ENCODE data around the gene FAM32A. TPM values are rescaled to one million over a fixed set of nuclear protein-coding genes. Genes with fewer than 3 reads are reported as not detected.

Gene FAM32A
- total RNA-seq, 1 experiment from 2014 or later, result 178 TPM

DNA sequence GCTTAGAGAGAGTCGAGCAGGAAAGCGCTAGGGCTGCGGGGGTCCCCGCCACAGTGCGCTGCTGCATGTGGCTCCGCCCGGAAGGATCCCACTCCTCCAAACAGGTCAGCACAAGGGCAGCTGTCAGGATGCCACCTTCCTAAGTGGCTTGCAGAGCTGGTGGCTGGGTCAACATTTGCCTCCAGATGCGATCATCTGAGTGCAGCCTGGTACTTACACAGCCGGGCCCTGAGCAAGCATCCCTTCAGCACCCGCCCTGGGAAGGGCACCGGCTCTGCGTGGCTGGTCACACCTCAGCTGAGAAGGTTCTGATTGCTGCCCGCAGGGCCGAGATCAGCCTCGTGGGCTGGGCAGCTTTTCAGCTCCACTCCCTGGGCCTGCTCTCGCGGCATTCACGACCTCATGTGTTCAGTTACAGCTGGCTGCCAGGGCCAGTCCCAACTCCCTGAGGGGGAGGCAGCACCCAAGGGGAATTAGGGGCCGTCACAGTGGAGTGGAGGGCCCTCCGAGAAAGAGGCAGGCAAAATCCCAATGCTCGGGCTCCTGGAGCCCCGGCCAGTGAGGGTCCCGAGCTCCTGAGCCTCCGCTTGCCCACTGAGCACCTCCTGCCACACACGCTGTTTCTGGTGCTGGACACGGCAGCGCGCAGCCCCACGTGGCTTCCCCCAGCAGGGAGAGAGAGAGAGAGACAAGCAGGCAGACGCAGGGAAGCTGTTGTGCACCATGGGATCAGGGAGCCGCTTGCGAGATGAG, 39.3 kb downstream of the FAM32A start:
- DNase-seq (ENCODE audit: low read depth), result no peak

GRCh38 chr19:16225279-16226183, 40.3 kb downstream of the FAM32A start:
- DNase-seq (ENCODE audit: low read depth), result no peak

GRCh38 chr19:16226184-16226591, 41.0 kb downstream of the FAM32A start:
- no peak for DNase-seq (ENCODE audit: low read depth)

DNA sequence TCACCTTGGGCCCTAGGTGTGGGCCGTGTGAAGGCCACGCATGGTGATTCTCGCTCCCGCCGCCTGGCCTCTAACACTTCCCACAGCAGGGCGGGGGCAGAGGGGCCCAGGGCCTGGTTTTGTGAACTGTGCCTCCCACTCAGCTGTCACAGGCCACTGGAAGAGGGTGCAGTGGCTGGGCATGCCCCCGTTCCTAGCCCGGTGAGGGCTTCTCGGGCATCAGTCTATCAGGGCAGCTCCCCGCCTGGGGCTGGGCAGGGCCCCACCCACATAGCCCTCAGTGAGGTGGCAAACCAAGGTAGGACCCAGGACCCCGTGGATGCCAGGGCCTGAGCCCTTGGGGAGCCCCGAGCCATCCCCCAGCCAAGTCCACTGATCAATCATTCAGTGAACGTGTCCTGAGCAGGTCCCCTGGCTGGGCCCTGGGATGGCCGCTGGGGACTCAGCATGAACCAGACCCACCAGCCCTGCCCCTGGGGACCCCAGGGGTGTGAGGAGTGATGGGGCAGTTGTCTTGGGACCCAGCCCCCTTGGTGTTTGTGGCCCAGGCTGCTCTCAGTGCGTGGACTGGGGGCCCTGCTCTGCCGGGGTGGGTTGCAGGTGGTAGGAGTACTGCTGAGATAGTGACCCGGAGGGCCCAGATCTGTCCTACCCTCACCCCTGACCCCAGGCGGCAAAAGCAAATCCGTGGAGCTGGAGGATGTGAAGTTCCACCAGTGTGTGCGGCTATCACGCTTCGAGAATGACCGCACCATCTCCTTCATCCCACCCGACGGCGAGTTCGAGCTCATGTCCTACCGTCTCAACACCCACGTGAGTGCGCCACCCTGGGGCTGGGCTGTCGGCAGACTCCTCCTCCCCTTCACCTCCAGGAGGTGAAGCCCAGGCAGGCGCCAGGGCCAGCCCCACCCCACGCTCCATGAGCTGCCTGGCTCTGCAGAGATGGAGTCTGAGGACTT, 41.9 kb downstream of the FAM32A start:
- DNase-seq (ENCODE audit: low read depth), result no peak

- no peak for DNase-seq (ENCODE audit: low read depth)
These were observed 42.8 kb downstream of the FAM32A start for GRCh38 chr19:16227837-16228636.

- no peak for DNase-seq (ENCODE audit: low read depth)
These were observed 43.6 kb downstream of the FAM32A start for GRCh38 chr19:16228637-16229321.

DNA sequence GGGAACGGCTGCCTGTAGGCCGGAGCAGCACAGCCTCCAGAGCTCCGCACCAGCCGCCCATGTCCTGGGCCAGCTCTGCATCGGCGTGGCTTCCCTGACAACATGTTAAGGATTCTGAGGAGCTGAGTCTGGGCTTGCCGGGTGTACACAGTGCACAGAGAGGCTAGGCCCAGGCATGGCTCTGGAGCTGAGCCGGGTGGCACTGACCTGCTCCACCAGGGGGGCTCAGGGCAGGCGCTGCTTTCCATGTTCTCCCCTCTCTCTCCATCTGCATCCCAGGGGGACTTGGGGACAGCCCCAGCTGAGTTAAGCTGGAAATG, 44.1 kb downstream of the FAM32A start:
- DNase-seq (ENCODE audit: low read depth), result no peak

- DNase-seq (ENCODE audit: low read depth), result no peak
These were observed 46.9 kb downstream of the FAM32A start for GRCh38 chr19:16232127-16232526.

DNA sequence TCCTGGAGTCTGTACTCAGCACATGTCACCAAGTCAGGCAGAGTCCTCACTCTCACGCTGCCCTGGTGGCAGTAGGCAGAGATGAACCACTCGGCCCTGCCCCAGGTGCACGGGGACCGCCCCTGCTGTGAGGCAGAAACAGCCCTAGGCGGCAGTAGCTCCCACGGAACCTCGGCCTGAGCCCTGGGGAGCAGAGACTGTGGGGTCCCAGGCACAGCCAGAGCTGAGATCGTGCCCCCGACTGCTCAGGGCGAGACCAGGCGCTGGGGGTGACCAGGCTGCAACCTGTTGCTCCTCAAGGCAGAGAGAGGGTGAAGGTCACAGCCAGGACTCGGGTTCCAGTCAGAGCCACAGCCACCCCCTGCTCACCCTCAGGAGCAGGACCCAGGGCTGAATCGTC, 47.4 kb downstream of the FAM32A start:
- no peak for DNase-seq (ENCODE audit: low read depth)

- DNase-seq (ENCODE audit: low read depth), result no peak
These were observed 48.0 kb downstream of the FAM32A start for GRCh38 chr19:16233081-16233776.

GRCh38 chr19:16233836-16234551, 48.8 kb downstream of the FAM32A start:
- DNase-seq (ENCODE audit: low read depth), result no peak

GRCh38 chr19:16234552-16235445, 49.6 kb downstream of the FAM32A start:
- DNase-seq (ENCODE audit: low read depth), result no peak

DNA sequence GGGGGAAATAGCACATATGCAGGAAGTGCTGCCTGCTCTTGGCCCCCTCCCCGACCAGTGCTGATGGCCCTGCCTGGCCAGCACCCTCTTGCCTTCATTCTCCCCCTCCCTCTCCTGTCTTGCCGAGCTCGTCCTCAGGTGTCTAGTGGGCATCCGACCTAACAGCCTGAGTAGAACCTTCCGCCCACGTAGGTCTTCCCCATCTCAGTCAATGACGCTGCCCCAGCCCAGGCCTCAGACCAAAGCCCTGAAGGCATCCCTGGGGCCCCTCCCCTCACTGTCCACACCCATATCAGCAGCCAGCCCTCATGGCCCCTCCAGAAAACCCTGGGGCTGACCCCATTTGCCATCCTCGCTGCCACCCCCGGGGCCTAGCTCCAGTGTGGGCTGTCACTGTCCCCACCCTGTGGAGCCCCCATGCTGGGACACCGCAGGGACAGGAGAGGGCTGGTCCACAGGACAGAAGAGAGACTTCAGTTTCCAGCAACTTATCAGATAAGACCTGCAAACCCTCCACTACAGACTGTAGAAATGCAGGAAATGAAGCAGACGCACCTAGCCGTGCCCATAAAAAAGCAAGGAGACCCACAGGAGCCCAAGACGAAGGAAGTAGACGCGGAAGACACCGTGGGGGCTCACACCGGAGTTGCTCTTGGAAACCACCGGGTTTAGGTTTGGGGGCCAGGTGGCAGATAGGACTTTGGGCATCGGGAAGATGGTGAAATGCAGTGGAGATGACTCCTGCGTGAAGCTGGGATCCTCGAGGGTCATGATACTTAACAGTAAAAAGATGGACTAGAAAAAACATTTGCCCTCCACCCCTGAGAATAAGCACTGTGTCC, 50.8 kb downstream of the FAM32A start:
- DNase-seq (ENCODE audit: low read depth), result no peak
